Right lobe of liver (tissue), 4 donors: ENCODE results near the gene TBCD.

Experiments
- CTCF ChIP-seq, 4 donors: fragments of 200-600 bp in 3 of 4; fragments of 450-650 bp in 1 of 4; IDR thresholded peaks; one replicate each; pipeline versions ENCODE4 v1.5.1 to v1.8.0; 2016 to 2022; ENCODE audit warnings: antibody characterized with exemption in 4 of 4, mild to moderate bottlenecking in 2 of 4
- POLR2A ChIP-seq: fragments of 450-650 bp; IDR thresholded peaks from one replicate; pipeline ENCODE4 v1.6.1; 2017; ENCODE audit warnings: antibody characterized with exemption, mild to moderate bottlenecking
- donor health status: DM: no; HTN: no; CAD: no.
- donor health status: DM: no; HTN: no; CAD: no.
- donor health status: DM: no; HTN: yes; CAD: no.

GRCh38 chr17:82933911-82934310, 182.0 kb downstream of the TBCD start:
- TF ChIP-seq POLR2A (no peak), CTCF (IDR thresholded peaks at IDR 0.05) (no peak)
